Inferior parietal cortex (tissue), 1 donor: Measurements from ENCODE around the gene TAPBPL.
"Not testable (repeated sequence)": the region's sequence is repeated elsewhere in the genome, so short reads cannot be mapped to it uniquely, and the experiment has no call there.

ENCODE experiments used
- DNase-seq: peaks from one replicate; pipeline ENCODE4 v3.0.0-alpha.2; 2016; ENCODE audit errors: extremely low spot score

TAPBPL gene

DNA sequence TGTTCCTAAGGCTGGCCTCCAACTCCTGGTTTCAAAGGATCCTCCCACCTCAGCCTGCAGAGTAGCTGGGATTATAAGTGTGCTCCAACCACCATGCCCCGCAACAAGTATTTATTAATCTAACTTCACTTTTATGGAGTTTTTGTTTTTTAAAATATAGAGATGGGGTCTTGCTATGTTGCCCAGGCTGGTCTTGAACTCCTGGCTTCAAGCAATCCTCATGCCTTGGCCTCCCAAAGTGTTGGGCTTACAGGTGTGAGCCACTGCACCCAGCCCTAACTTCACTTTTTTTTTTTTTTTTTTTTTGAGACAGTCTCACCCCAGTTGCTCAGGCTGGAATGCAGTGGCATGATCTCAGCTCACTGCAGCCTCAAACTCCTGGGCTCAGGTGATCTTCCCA lies 38.8 kb downstream of the TAPBPL start:
- DNase-seq = not testable (repeated sequence)

DNA sequence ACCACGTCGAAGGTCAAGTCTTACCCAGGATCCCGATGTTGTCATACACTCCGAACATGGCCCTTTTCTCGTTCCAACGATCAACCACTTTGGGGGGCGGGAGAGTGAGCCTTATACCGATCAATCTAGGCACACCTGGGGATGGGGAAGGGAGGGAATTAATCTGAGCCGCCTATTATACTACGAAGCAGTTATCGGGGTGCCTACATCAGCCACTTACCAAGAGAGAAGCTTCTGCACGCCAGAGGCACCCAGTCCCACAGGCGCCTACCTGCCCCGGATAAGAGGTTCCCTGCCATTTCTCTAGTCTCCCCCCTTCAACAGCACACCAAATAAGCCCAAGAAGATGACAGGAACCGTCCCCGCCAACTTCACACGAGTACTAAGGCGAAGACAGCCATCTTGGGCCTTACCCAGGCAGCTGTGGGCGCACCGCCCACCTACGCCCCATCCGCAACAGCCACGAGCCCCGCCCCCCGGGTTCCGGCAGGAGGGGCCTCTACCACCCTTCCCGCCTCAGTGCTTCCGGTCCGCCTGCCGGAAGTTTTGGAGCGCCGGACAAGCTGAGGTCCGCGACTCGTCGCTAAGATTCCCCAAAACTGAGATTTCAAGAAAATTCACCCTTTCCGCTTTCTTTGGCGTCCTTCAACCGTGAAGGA lies 41.1 kb downstream of the TAPBPL start, which contains the start of gene MRPL51:
Gene MRPL51, minus strand, starts transcription at position 425 of the 659 bp plus-strand sequence. Its CDS starts 126 bp downstream, at position 299.
- peak; percentile 93 for DNase-seq

DNA sequence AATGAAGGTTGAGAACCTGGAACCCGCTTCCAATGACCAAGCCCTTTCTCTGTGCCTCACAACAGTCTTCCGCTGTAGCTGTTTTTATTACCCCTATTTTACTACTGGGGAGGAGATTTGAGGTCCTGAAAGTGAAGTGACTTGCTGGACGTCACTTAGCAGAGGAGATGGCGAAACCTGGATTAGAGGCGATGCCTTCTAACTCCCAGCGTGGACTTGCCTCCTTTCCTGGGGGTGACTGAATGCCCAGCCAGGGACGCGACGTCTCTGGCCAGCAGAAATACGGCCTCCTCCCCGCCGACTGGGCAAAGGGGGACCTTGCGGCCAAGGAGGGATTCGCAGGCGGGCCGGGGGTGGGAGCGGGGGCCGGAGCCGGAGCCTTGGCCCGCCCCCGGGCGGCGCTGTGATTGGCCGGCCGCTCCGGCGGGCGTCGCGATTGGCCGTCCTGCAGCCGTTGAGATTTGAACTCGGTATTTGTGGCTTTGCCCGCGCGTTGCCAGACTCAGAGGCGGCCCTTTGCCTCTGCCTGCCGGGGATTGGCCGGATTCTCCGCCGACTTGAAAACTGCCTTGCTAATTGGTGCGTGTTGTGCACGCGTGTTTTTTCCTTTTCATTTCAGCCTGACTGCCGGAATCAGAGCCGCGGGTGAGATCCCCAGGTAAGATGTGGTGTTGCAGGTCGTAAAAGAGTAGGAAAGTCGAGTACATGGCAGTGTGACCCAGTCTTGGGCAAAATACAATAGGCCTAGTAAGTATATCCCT lies 41.8 kb downstream of the TAPBPL start, which contains the start of gene NCAPD2:
Gene NCAPD2, plus strand, starts transcription at position 606 of the 761 bp plus-strand sequence. CDS start 997 bp downstream, outside the sequence.
- DNase-seq = peak; percentile 96

DNA sequence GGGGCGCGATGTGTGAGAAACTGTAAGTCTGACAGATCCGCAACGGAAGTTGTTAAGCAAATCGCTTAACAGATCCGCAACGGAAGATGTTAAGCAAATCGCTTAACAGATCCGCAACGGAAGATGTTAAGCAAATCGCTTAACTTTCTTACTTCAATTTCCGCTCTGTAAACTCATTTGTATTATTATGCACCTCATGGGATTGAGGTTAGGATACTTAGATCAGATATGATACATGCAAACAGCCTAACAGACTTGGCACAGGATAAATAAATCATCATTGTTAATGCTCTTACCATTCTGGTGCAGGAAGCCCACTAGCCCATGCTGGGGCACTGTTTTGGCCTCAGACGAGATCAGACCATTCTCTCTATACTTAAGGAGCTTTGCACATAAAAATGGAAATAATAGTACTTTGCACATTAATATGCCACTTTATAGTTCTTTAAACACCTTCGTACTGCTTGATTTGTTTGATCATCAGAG lies 42.5 kb downstream of the TAPBPL start:
- DNase-seq = no peak

DNA sequence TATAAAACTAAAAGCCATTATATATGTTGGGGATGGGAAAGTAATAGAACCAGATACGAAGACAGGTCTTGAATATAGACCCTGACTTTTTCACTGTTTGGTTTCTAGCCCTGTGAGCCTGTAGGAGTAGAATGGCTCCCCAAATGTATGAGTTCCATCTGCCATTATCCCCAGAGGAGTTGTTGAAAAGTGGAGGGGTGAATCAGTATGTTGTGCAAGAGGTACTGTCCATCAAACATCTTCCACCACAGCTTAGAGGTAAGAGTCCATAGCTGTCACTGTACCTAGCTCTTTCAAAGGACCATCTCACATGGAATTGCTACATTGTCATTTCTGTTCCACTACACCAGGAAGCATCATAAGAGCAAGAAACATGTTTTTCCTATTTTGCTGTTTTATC lies 43.1 kb downstream of the TAPBPL start:
- no peak for DNase-seq

DNA sequence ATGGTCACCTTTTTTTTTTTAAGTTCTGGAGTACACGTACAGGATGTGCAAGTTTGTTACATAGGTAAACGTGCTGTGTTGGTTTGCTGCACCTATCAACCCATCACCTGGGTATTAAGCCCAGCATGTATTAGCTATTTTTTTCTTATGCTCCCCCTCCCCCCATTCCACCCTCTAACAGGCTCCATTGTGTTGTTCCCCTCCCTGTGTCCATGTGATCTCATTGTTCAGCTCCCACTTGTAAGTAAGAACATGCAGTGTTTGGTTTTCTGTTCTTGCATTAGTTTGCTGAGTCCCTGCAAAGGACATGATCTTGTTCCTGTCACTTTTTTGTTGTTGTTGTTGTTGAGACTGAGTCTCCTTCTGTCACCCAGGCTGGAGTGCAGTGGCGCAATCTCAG lies 45.4 kb downstream of the TAPBPL start:
- DNase-seq = not testable (repeated sequence)

DNA sequence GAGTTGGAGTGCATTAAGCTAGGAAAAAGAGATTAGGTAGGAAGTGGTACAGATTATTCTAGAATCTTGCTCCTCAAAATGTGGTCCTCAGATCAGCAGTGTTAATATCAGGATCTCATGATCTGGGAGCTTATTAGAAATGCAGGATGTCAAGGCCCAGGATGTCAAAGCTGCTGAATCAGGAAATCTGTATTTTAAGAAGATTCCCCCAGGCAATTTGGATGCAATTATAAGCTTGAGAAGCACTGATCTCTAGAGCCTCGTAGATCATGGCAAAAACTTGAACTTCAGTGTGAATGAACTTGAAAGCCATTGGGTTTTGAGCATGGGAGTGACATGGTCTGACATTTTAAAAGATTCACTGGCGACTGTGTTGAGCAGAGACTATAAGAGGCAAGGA lies 48.6 kb downstream of the TAPBPL start:
- DNase-seq = no peak

DNA sequence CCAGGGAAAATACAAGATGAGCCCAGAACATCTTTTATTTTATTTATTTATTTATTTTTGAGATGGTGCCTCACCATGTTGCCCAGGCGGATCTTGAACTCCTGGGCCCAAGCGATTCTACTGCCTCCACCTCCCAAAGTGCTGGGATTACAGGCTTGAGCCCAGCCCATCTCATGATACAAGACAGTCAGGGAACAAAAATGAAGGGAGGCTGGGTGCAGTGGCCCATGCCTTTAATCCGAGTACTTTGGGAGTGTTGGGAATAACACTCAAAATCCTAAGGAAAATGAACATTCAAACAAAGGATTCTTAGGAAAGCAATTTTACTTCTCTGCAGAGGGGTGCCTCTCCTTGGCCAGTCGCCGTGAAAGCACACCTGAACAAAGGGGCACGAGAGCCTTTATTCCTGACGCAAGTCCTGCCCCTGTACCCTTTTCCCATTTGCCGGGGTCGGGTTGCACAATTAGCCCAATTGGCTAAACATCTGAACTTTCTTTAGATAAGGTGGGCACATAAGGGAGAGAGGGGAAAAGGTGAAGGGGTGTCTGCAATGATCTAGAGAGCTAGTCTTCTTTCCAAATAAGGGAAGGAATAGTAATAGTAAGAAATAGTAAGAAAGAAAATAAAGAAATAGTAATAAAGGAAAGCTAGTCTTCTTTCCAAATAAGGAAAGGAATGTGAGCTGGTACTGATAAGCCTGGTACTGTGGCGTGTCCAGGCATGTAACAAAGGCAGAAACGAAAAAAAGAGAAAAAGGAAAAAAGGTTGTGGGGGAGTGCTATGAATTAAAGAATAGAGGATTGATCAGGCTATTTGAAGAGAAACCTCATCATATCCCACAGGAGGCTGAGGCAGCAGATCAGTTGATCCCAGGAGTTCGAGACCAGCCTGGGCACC lies 55.5 kb downstream of the TAPBPL start:
- DNase-seq = no peak

DNA sequence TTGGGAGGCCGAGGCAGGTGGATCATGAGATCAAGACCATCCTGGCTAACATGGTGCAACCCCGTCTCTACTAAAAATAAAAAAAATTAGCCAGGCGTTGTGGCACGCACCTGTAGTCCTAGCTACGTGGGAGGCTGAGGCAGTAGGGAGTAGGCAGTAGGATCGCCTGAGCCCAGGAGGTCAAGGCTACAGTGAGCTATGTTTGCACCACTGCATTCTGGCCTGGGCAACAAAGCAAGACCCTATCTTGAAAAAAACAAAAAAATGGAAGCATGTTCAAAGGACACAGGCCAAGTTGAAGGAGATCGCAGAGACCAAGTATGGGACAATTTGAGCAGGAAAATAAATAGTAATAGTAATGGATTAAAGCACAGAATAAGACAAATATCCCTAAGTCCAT lies 56.2 kb downstream of the TAPBPL start:
- no peak for DNase-seq
